Osteoblast (primary cell): Measurements from ENCODE around the gene C19orf67. TPM values are rescaled to one million over a fixed set of nuclear protein-coding genes. Genes with fewer than 3 reads are reported as not detected.

Source experiments
- DNase-seq: peaks from one replicate; pipeline ENCODE4 v3.0.0; 2011; ENCODE audit warnings: low spot score, mixed read lengths; ENCODE audit not compliant: insufficient read length; ENCODE audit errors: missing footprints
- H2AFZ ChIP-seq: 2 replicates; pipeline ENCODE4 v1.6.0; 2011; ENCODE audit warnings: mild to moderate bottlenecking, low read length
- H3K27ac ChIP-seq: 2 replicates; pipeline ENCODE4 v1.5.1; 2011; ENCODE audit warnings: mild to moderate bottlenecking, low read depth, low read length, moderate library complexity
- H3K27me3 ChIP-seq: 2 replicates; pipeline ENCODE4 v1.6.0; 2012; ENCODE audit warnings: mild to moderate bottlenecking, control low read depth, inconsistent platforms, low read length, moderate library complexity; ENCODE audit not compliant: insufficient read depth
- H3K36me3 ChIP-seq: 2 replicates; pipeline ENCODE4 v1.5.1; 2011; ENCODE audit warnings: mild to moderate bottlenecking, low read length, control low read depth, moderate library complexity; ENCODE audit not compliant: insufficient read depth
- H3K4me1 ChIP-seq: 2 replicates; pipeline ENCODE4 v1.5.1; 2011; ENCODE audit warnings: mild to moderate bottlenecking, low read length, control low read depth, moderate library complexity; ENCODE audit not compliant: insufficient read depth
- H3K4me2 ChIP-seq: 2 replicates; pipeline ENCODE4 v1.6.0; 2011; ENCODE audit warnings: mild to moderate bottlenecking, low read length; ENCODE audit not compliant: insufficient read depth
- H3K4me3 ChIP-seq: fragments of 200-600 bp; sonication (generic); 3 replicates; pipeline ENCODE4 v1.5.1; 2012; ENCODE audit warnings: mild to moderate bottlenecking, low read length, inconsistent platforms; ENCODE audit not compliant: insufficient read depth
- H3K79me2 ChIP-seq: 2 replicates; pipeline ENCODE4 v1.6.0; 2012; ENCODE audit warnings: mild to moderate bottlenecking, low read length, control low read depth, inconsistent platforms; ENCODE audit not compliant: insufficient read depth
- H3K9me3 ChIP-seq: 2 replicates; pipeline ENCODE4 v1.5.1; 2011; ENCODE audit warnings: low read depth, low read length, control low read depth
- H4K20me1 ChIP-seq: 2 replicates; pipeline ENCODE4 v1.6.0; 2012; ENCODE audit warnings: mild to moderate bottlenecking, low read length, control low read depth; ENCODE audit not compliant: insufficient read depth
- CTCF ChIP-seq: IDR thresholded peaks from 2 replicates; pipeline ENCODE4 v1.5.1; 2011; ENCODE audit warnings: mild to moderate bottlenecking, low read depth, low read length, moderate library complexity; ENCODE audit errors: extremely low read depth
- total RNA-seq: library from RNA; depleted of rRNA; stranded (reverse); fragments of >200 nt; gene quantifications from 2 replicates; pipeline ENCODE4 v1.2.3, GENCODE V29; 2012

C19orf67 gene
- total RNA-seq, 1 donor, result not detected

GRCh38 chr19:14110650-14111049, 25.1 kb upstream of the C19orf67 start:
- H3K4me1 ChIP-seq, result peaks cover 22% of the 10 kb centered on the region

GRCh38 chr19:14107581-14108461, 22.2 kb upstream of the C19orf67 start:
- Histone ChIP-seq H3K9me3 (no peaks in the 10 kb centered on the region), H3K4me1 (peaks cover 7% of the 10 kb centered on the region), H4K20me1 (peaks cover 4% of the 10 kb centered on the region), H3K4me3 (no peak overlapping the region), H3K4me2 (no peak overlapping the region), H2AFZ (no peak overlapping the region), H3K36me3 (peaks cover 31% of the 10 kb centered on the region), H3K27ac (peak overlapping the region; percentile 65), H3K79me2 (peaks cover 43% of the 10 kb centered on the region), H3K27me3 (no peaks in the 10 kb centered on the region)
- no peak for TF ChIP-seq CTCF
- DNase-seq, result peak; percentile 90

More at GRCh38 chr19:14110650-14111049, 25.1 kb upstream of the C19orf67 start:
- H3K4me3 ChIP-seq, result no peak overlapping the region
- peaks cover 4% of the 10 kb centered on the region for H4K20me1 ChIP-seq
- no peaks in the 10 kb centered on the region for H3K27me3 ChIP-seq
- H3K79me2 ChIP-seq, result peaks cover 71% of the 10 kb centered on the region
- H3K4me2 ChIP-seq, result no peak overlapping the region
- TF ChIP-seq CTCF, result no peak
- H2AFZ ChIP-seq, result no peak overlapping the region
- DNase-seq, result peak; percentile 56
- no peaks in the 10 kb centered on the region for H3K9me3 ChIP-seq
- peaks cover 18% of the 10 kb centered on the region for H3K36me3 ChIP-seq
- H3K27ac ChIP-seq, result no peak overlapping the region

- Histone ChIP-seq H4K20me1 (peaks cover 4% of the 10 kb centered on the region), H3K4me3 (no peak overlapping the region), H3K4me1 (peaks cover 10% of the 10 kb centered on the region), H3K36me3 (peaks cover 40% of the 10 kb centered on the region), H3K9me3 (no peaks in the 10 kb centered on the region), H3K27me3 (no peaks in the 10 kb centered on the region), H3K79me2 (peaks cover 33% of the 10 kb centered on the region), H3K27ac (peak overlapping the region; percentile 65), H3K4me2 (no peak overlapping the region), H2AFZ (no peak overlapping the region)
- peak; percentile 27 for DNase-seq
- TF ChIP-seq CTCF, result no peak
Observed at GRCh38 chr19:14106840-14107239, 21.3 kb upstream of the C19orf67 start.

GRCh38 chr19:14105680-14106079, 20.1 kb upstream of the C19orf67 start:
- TF ChIP-seq CTCF, result no peak

More at GRCh38 chr19:14105680-14106079, 20.1 kb upstream of the C19orf67 start:
- Histone ChIP-seq H3K4me2 (no peak overlapping the region), H3K4me1 (peaks cover 10% of the 10 kb centered on the region), H3K27ac (no peak overlapping the region), H3K4me3 (no peak overlapping the region), H2AFZ (no peak overlapping the region), H4K20me1 (peaks cover 4% of the 10 kb centered on the region), H3K36me3 (peaks cover 44% of the 10 kb centered on the region), H3K9me3 (no peaks in the 10 kb centered on the region), H3K27me3 (no peaks in the 10 kb centered on the region), H3K79me2 (peaks cover 23% of the 10 kb centered on the region)
- peak; percentile 19 for DNase-seq
